Duodenal mucosa (tissue), 2 donors: ENCODE data around the gene C10orf143.

Source experiments
- H3K27ac ChIP-seq: one replicate; pipeline ENCODE4 v1.7.0; 2013; ENCODE audit warnings: low read depth, low read length
- H3K27me3 ChIP-seq, 2 donors: one replicate each; pipeline ENCODE4 v1.7.0; 2013; ENCODE audit warnings: low read length in 2 of 2, control low read depth in 1 of 2; ENCODE audit not compliant: insufficient read depth in 2 of 2, control insufficient read depth in 1 of 2
- H3K36me3 ChIP-seq, 2 donors: one replicate each; pipeline ENCODE4 v1.7.0; 2013; ENCODE audit warnings: low read length in 2 of 2, control low read depth in 1 of 2; ENCODE audit not compliant: insufficient read depth in 2 of 2, control insufficient read depth in 1 of 2
- H3K4me1 ChIP-seq, 2 donors: one replicate each; pipeline ENCODE4 v1.7.0; 2013; ENCODE audit warnings: low read length in 2 of 2, control low read depth in 1 of 2; ENCODE audit not compliant: insufficient read depth in 2 of 2, control insufficient read depth in 1 of 2
- H3K4me3 ChIP-seq, 2 donors: one replicate each; pipeline ENCODE4 v1.7.0; 2013; ENCODE audit warnings: low read length in 2 of 2, low read depth in 1 of 2
- H3K9ac ChIP-seq, 2 donors: one replicate each; pipeline ENCODE4 v1.7.0; 2013; ENCODE audit warnings: low read length in 2 of 2, low read depth in 1 of 2
- H3K9me3 ChIP-seq, 2 donors: one replicate each; pipeline ENCODE4 v1.7.0; 2013; ENCODE audit warnings: low read length in 2 of 2, control low read depth in 1 of 2; ENCODE audit not compliant: control insufficient read depth in 1 of 2

C10orf143 gene

GRCh38 chr10:130018730-130019185 lies 91.9 kb downstream of the C10orf143 start:
- Histone ChIP-seq H3K9ac (no peak overlapping the region), H3K4me3 (no peak overlapping the region), H3K27ac (no peak overlapping the region), H3K9me3 (no peaks in the 10 kb centered on the region), H3K36me3 (no peaks in the 10 kb centered on the region), H3K27me3 (peaks cover 0 to 5% of the 10 kb centered on the region in 2 donors), H3K4me1 (no peaks in the 10 kb centered on the region)

GRCh38 chr10:130018265-130018664 lies 92.4 kb downstream of the C10orf143 start:
- no peak overlapping the region for H3K27ac ChIP-seq
- no peaks in the 10 kb centered on the region for H3K36me3 ChIP-seq

GRCh38 chr10:130017631-130018022 lies 93.0 kb downstream of the C10orf143 start:
- no peaks in the 10 kb centered on the region for H3K36me3 ChIP-seq
- H3K4me3 ChIP-seq, result no peak overlapping the region
- H3K27me3 ChIP-seq, result peaks cover 0 to 5% of the 10 kb centered on the region in 2 donors
- H3K9ac ChIP-seq, result no peak overlapping the region
- H3K4me1 ChIP-seq, result no peaks in the 10 kb centered on the region
- no peaks in the 10 kb centered on the region for H3K9me3 ChIP-seq
- H3K27ac ChIP-seq, result no peak overlapping the region

More at GRCh38 chr10:130018265-130018664, 92.4 kb downstream of the C10orf143 start:
- Histone ChIP-seq H3K9me3 (no peaks in the 10 kb centered on the region), H3K4me3 (no peak overlapping the region), H3K9ac (no peak overlapping the region), H3K27me3 (peaks cover 0 to 5% of the 10 kb centered on the region in 2 donors), H3K4me1 (no peaks in the 10 kb centered on the region)

DNA sequence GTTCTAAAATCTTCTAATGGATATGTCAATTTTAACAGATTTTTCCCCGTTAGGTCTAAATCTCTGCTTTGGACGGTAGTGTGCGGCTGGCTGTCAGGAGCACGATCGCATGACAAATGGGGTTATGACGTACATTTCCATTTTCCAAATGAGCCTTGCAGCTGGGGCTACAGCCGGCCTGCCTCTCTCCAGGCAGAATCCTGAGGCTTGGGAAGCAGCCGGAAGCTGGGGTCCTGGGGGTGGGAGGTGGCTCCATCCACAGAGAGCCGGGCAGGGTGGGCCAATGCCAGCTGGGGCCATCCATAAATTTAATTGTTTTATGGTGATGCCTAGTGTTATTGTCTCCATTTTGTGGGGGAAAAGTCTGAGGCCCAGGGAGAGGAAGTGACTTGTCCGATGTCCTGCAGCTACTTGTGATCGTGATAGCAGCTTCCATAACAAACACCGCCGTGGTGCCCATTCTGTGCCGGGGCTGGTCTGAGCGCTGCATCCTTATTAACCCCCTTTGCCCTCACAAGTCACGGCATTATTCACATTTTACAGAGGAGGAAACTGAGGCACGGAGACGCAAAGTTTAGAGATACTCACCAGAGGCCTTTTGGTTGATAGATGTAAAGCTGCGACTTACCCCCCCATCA lies 93.5 kb downstream of the C10orf143 start:
- Histone ChIP-seq H3K27me3 (peaks cover 0 to 5% of the 10 kb centered on the region in 2 donors), H3K36me3 (no peaks in the 10 kb centered on the region), H3K9ac (no peak overlapping the region), H3K4me1 (no peaks in the 10 kb centered on the region), H3K4me3 (no peak overlapping the region), H3K9me3 (no peaks in the 10 kb centered on the region), H3K27ac (no peak overlapping the region)

DNA sequence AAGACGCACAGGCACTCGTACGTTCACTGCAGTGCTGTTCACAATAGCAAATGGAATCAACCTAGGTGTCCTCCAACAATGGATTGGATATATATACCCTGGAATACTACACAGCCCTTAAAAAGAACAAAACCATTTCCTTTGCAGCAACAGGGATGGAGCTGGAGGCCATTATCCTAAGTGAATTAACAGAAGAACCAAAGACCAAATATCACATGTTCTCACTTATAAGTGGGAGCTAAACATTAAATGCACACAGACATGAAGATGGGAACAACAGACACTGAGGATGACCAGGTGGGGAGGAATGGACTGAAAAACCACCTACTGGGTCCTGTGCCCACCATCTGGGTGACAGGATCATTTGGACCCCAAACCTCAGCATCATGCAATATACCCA lies 94.5 kb downstream of the C10orf143 start:
- Histone ChIP-seq H3K9me3 (no peaks in the 10 kb centered on the region), H3K4me3 (no peak overlapping the region), H3K27ac (no peak overlapping the region), H3K4me1 (no peaks in the 10 kb centered on the region), H3K36me3 (no peaks in the 10 kb centered on the region), H3K9ac (no peak overlapping the region), H3K27me3 (no peaks in the 10 kb centered on the region)

GRCh38 chr10:130015075-130015695 lies 95.4 kb downstream of the C10orf143 start:
- Histone ChIP-seq H3K9ac (no peak overlapping the region), H3K36me3 (no peaks in the 10 kb centered on the region), H3K9me3 (no peaks in the 10 kb centered on the region), H3K27me3 (no peaks in the 10 kb centered on the region), H3K4me3 (no peak overlapping the region), H3K4me1 (no peaks in the 10 kb centered on the region), H3K27ac (no peak overlapping the region)

DNA sequence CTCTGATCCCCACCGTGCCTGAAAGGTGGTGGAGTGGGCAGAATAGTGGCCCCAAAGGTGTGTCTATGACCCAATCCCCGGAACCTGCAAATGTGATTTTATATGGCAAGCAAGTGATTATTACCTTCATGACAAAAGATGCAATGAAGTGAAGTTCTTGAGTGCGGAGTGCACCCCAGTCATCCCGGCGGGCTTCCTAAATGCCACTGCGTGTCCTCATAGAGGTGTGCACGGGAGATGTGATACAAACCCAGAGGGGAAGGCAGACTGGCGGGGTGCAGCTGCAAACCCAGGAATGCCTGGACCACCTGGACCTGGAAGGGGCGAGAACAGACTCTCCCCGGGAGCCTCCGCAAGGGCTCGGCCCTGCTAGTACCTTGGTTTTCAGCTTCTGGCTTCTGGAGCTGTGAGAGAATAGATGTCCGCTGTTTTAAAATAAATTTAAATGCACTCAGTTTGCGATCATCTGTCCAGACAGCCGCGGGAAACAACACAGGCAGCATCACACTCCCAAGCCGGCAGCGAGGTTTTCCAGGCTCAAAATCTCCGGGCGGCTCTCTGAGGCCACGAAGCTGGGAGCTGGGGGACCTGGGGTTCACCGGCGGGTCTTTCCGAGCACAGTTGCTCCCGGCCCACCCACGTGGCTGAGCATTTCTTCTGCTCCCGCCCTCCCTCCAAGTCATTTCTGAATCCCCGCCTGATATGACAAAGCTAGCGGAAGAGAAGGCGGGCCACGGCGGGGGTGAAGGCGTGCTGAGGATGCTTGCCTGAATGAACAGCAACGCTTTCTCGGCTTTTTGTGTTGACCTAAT lies 96.2 kb downstream of the C10orf143 start:
- no peaks in the 10 kb centered on the region for H3K36me3 ChIP-seq
- no peaks in the 10 kb centered on the region for H3K4me1 ChIP-seq
- H3K27me3 ChIP-seq, result no peaks in the 10 kb centered on the region
- H3K9me3 ChIP-seq, result no peaks in the 10 kb centered on the region
- no peak overlapping the region for H3K4me3 ChIP-seq
- H3K9ac ChIP-seq, result no peak overlapping the region
- no peak overlapping the region for H3K27ac ChIP-seq
